Endothelial cell of umbilical vein (primary cell): ENCODE data around the gene SFXN3. TPM values are rescaled to one million over a fixed set of nuclear protein-coding genes. Genes with fewer than 3 reads are reported as not detected.

ENCODE experiments used
- BruUV-seq: library from RNA; stranded (reverse); fragments of 400-500 nt; replicated peaks from 2 replicates; lab custom pipeline; 2021; lab: Mats Ljungman, UMichigan
- CTCF ChIA-PET: fragments of 300-600, 350-600 bp; sonication (Branson Sonifier 250); formaldehyde crosslinking; loops from one replicate; lab custom pipeline; 2021; ENCODE audit warnings: antibody characterized with exemption, inconsistent platforms; lab: Charles Lee
- POLR2A ChIA-PET: fragments of 300-600, 350-600 bp; sonication (Branson Sonifier 250); formaldehyde crosslinking; loops from one replicate; lab custom pipeline; 2021; ENCODE audit warnings: antibody characterized with exemption, inconsistent platforms; lab: Charles Lee
- DNase-seq: peaks from one replicate; pipeline ENCODE4 v3.0.0-alpha.2; 2011; ENCODE audit warnings: low read depth, low spot score
- FAIRE-seq: peaks from 2 replicates; lab custom pipeline; 2011; peaks lifted over from hg19 to GRCh38; lab: Jason Lieb, UNC
- H2AFZ ChIP-seq: 2 replicates; pipeline ENCODE4 v1.6.0; 2012; ENCODE audit warnings: low read depth, low read length, control low read depth, inconsistent platforms
- H3K27ac ChIP-seq: 2 replicates; pipeline ENCODE4 v1.5.1; 2011; ENCODE audit warnings: low read depth, mild to moderate bottlenecking, control low read depth, low read length, moderate library complexity; ENCODE audit not compliant: insufficient read depth
- H3K27me3 ChIP-seq, 2 experiments: 2 replicates each; pipeline versions ENCODE4 v1.6.0 to v1.6.1; 2011; ENCODE audit warnings: low read length in 2 of 2, mixed read lengths in 1 of 2; ENCODE audit not compliant: control insufficient read depth in 2 of 2, insufficient read depth in 2 of 2
- H3K36me3 ChIP-seq, 2 experiments: 2 replicates in 1 of 2; 3 replicates in 1 of 2; pipeline ENCODE4 v1.5.1; 2011; ENCODE audit warnings: low read length in 2 of 2, mild to moderate bottlenecking in 1 of 2, moderate library complexity in 1 of 2; ENCODE audit not compliant: control insufficient read depth in 2 of 2, insufficient read depth in 2 of 2; ENCODE audit errors: extremely low read depth in 1 of 2
- H3K4me1 ChIP-seq: 3 replicates; pipeline ENCODE4 v1.5.1; 2011; ENCODE audit warnings: mild to moderate bottlenecking, low read length; ENCODE audit not compliant: control insufficient read depth, insufficient read depth; ENCODE audit errors: extremely low read depth
- H3K4me2 ChIP-seq: 2 replicates; pipeline ENCODE4 v1.6.1; 2011; ENCODE audit warnings: low read length, control low read depth, mixed read lengths; ENCODE audit not compliant: insufficient read depth
- H3K4me3 ChIP-seq, 3 experiments: fragments of 200-600 bp in 1 of 3; sonication (generic), shearing (Covaris generic) in 1 of 3; replicated peaks in 1 of 3; 2 replicates each; pipeline ENCODE4 v1.5.1; 2011 to 2016; ENCODE audit warnings: control low read depth in 3 of 3, low read length in 3 of 3, mild to moderate bottlenecking in 2 of 3, inconsistent platforms in 1 of 3, low read depth in 1 of 3, moderate library complexity in 1 of 3; ENCODE audit not compliant: insufficient read depth in 1 of 3
- H3K79me2 ChIP-seq: 2 replicates; pipeline ENCODE4 v1.6.0; 2012; ENCODE audit warnings: low read length, inconsistent platforms; ENCODE audit not compliant: control insufficient read depth, insufficient read depth
- H3K9ac ChIP-seq: replicated peaks from 2 replicates; pipeline ENCODE3; 2011; ENCODE audit warnings: low read length, control low read depth; ENCODE audit not compliant: insufficient read depth; ENCODE audit errors: extremely low read depth
- H3K9me1 ChIP-seq: replicated peaks from 3 replicates; pipeline ENCODE4 v1.6.0; 2011; ENCODE audit warnings: mild to moderate bottlenecking, low read length; ENCODE audit not compliant: control insufficient read depth, insufficient read depth; ENCODE audit errors: extremely low read depth
- H3K9me3 ChIP-seq: replicated peaks from 2 replicates; pipeline ENCODE4 v1.5.1; 2012; ENCODE audit warnings: low read length, inconsistent platforms; ENCODE audit not compliant: control insufficient read depth, insufficient read depth
- H4K20me1 ChIP-seq: replicated peaks from 2 replicates; pipeline ENCODE3; 2011; ENCODE audit warnings: mild to moderate bottlenecking, low read length; ENCODE audit not compliant: control insufficient read depth, insufficient read depth; ENCODE audit errors: extremely low read depth
- CTCF ChIP-seq, 2 donors: IDR thresholded peaks; 1 replicate in 1 of 2; 2 replicates in 1 of 2; pipeline ENCODE4 v1.5.1; 2011; ENCODE audit warnings: low read length in 2 of 2, mild to moderate bottlenecking in 2 of 2, moderate library complexity in 2 of 2, control low read depth in 1 of 2, inconsistent platforms in 1 of 2, low read depth in 1 of 2; ENCODE audit not compliant: insufficient read depth in 1 of 2; ENCODE audit errors: extremely low read depth in 1 of 2
- EZH2 ChIP-seq: IDR thresholded peaks from 2 replicates; pipeline ENCODE4 v1.6.1; 2012; ENCODE audit warnings: borderline replicate concordance, low read depth, mild to moderate bottlenecking, moderate library complexity, low read length, inconsistent platforms; ENCODE audit not compliant: severe bottlenecking
- FOS ChIP-seq: IDR thresholded peaks from 2 replicates; pipeline ENCODE4 v1.6.1; 2011; ENCODE audit warnings: mild to moderate bottlenecking, low read length, moderate library complexity, borderline replicate concordance; ENCODE audit not compliant: insufficient read depth
- GATA2 ChIP-seq: IDR thresholded peaks from 2 replicates; pipeline ENCODE4 v1.7.0; 2011; ENCODE audit warnings: low read depth, mild to moderate bottlenecking, moderate library complexity, mixed read lengths, low read length; ENCODE audit not compliant: insufficient read length, insufficient read depth
- JUN ChIP-seq: IDR thresholded peaks from 2 replicates; pipeline ENCODE4 v1.6.1; 2011; ENCODE audit warnings: borderline replicate concordance, low read depth; ENCODE audit not compliant: insufficient read length, insufficient read depth
- MYC ChIP-seq: IDR thresholded peaks from one replicate; pipeline ENCODE4 v1.6.1; 2011; ENCODE audit warnings: mild to moderate bottlenecking, low read depth, low read length
- POLR2A ChIP-seq: IDR thresholded peaks from 2 replicates; pipeline ENCODE4 v1.6.1; 2012; ENCODE audit warnings: low read depth, mild to moderate bottlenecking, control low read depth, low read length
- POLR2AphosphoS5 ChIP-seq: IDR thresholded peaks from 2 replicates; pipeline ENCODE4 v1.6.1; 2012; ENCODE audit warnings: low read depth, mild to moderate bottlenecking, control low read depth, low read length, moderate library complexity; ENCODE audit not compliant: insufficient read depth
- dilution Hi-C: fragments of 300-500 bp; cut with MboI; formaldehyde crosslinking; loops from one replicate; pipeline ENCODE4 v1.15.0; 2019; ENCODE audit warnings: low sequenced_read_pairs; ENCODE audit not compliant: extremely low pct_ligation_motif_present
- intact Hi-C: fragments of 100-400 bp; cut with micrococcal nuclease; formaldehyde crosslinking; loops from one replicate; pipeline ENCODE4 v1.10.0; 2022
- polyA plus RNA-seq, 4 experiments: library from polyadenylated mRNA; depleted of rRNA in 3 of 4; stranded (reverse) in 3 of 4; unstranded in 1 of 4; fragments of >200 nt; gene quantifications; 2 replicates each; pipeline versions ENCODE4 v1.2.1 to v1.2.3, GENCODE V29; 2011 to 2012; ENCODE audit warnings: missing spikeins in 1 of 4
- total RNA-seq: library from RNA; stranded (reverse); gene quantifications from 2 replicates; pipeline ENCODE4 v1.2.3, GENCODE V29; 2021
- TF ChIP-seq, protein P1 (sequence below): IDR thresholded peaks from 2 replicates; pipeline ENCODE4 v1.6.1; 2011; ENCODE audit not compliant: insufficient read depth, insufficient read length

The SFXN3 gene
- total and polyA plus RNA-seq, 2 donors (not counting 3 experiments of a cell fraction or from before 2014, with no cell fraction given): 83.1 to 117 TPM

DNA sequence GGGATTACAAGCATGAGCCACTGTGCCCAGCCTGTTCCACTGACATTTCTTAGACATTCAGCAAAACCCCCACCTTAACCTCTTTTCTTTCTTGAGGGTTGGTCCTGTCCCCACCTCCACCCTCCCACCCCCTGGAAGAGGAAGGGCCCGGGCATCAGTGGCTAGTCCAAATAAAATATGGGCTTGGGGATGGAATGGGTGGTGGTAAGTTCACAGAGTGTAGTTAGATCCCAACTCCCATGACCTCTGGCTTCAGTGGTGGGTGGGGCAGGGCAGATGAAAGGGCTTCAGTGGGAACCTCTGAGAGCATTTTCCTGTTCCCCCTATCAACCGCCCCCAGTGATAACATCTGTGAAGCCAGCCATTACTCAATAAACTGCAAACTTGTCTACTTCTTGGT, 9.8 kb downstream of the SFXN3 start:
- Histone ChIP-seq H4K20me1 (no peaks in the 10 kb centered on the region), H3K4me2 (no peak overlapping the region), H3K36me3 (peaks cover 10 to 38% of the 10 kb centered on the region in 2 experiments), H3K27ac (no peak overlapping the region), H3K4me3 (no peak overlapping the region), H3K27me3 (peaks cover 2 to 3% of the 10 kb centered on the region in 2 experiments), H3K4me1 (peaks cover 11% of the 10 kb centered on the region), H3K9me1 (no peaks in the 10 kb centered on the region), H2AFZ (no peak overlapping the region), H3K9ac (no peak overlapping the region), H3K79me2 (no peaks in the 10 kb centered on the region), H3K9me3 (no peaks in the 10 kb centered on the region)
- ChIA-PET POLR2A (interaction anchor here (0.6 kb wide), 2 partner anchors 20 to 57 kb away, joined by 3 to 9 read pairs; no protein-coding TSS in a partner anchor), CTCF (interaction anchor here (0.6 to 9.9 kb wide), 18 partner anchors 10 to 1599 kb away, joined by 3 to 165 read pairs (median 4); partner anchors contain the start of genes KAZALD1, PDZD7 and SFXN3)
- FAIRE-seq: no peak
- BruUV-seq: no TSS peak
- dilution Hi-C loops: no loop called here
- DNase-seq: no peak
- intact Hi-C loops: loop anchor here (1.0 kb wide), 2 partner anchors 9 to 25 kb away; no protein-coding TSS in a partner anchor
- TF ChIP-seq EZH2 (no peak), CTCF (IDR thresholded peaks at IDR 0.05; ENCODE audit: extremely low read depth in 1 of 2, insufficient read depth in 1 of 2, low read depth in 1 of 2, low read length in 2 of 2) (no peak), GATA2 (no peak), JUN (no peak), FOS (no peak), POLR2AphosphoS5 (no peak), MYC (no peak), POLR2A (no peak)
- TF ChIP-seq, protein P1, sequence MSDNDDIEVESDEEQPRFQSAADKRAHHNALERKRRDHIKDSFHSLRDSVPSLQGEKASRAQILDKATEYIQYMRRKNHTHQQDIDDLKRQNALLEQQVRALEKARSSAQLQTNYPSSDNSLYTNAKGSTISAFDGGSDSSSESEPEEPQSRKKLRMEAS: no peak
